GM12878 (cell line): ENCODE results near the gene TRIM41. TPM values are rescaled to one million over a fixed set of nuclear protein-coding genes. Genes with fewer than 3 reads are reported as not detected.

Experiments used
- ATAC-seq: fragments of 200-7000 bp; cut with Tn5 transposase; 3 replicates; pipeline ENCODE4 v1.9.1; 2020; ENCODE audit warnings: mild to moderate bottlenecking, moderate library complexity
- BruUV-seq: library from RNA; stranded (reverse); fragments of 400-500 nt; replicated peaks from 2 replicates; lab custom pipeline; 2021; lab: Mats Ljungman, UMichigan
- CTCF ChIA-PET: fragments of 300-600 bp; sonication (Branson Sonifier 250); formaldehyde crosslinking; extraction: SDS; loops from one replicate; lab custom pipeline; 2021; ENCODE audit warnings: inconsistent platforms; lab: Yijun Ruan, JAX
- POLR2A ChIA-PET: fragments of 350-600 bp; formaldehyde crosslinking; extraction: SDS; loops from one replicate; lab custom pipeline; 2021; ENCODE audit warnings: inconsistent platforms; lab: Charles Lee
- RAD21 ChIA-PET: fragments of 300-600 bp; sonication (Branson Sonifier 250); formaldehyde crosslinking; loops from one replicate; lab custom pipeline; 2023; ENCODE audit warnings: antibody characterized with exemption; ENCODE audit not compliant: unreplicated experiment; lab: Charles Lee
- SMC1A ChIA-PET: fragments of 300-600 bp; sonication (Branson Sonifier 250); formaldehyde crosslinking; loops from one replicate; lab custom pipeline; 2023; ENCODE audit not compliant: unreplicated experiment, uncharacterized antibody; lab: Charles Lee
- DNase-seq: peaks from one replicate; pipeline ENCODE4 v3.0.0-alpha.2; 2011; ENCODE audit warnings: low read depth, low spot score
- FAIRE-seq: peaks from 3 replicates; lab custom pipeline; 2011; peaks lifted over from hg19 to GRCh38; lab: Jason Lieb, UNC
- H2AFZ ChIP-seq: 2 replicates; pipeline ENCODE4 v1.6.0; 2011; ENCODE audit warnings: low read depth, low read length, control low read depth; ENCODE audit not compliant: control insufficient read depth
- H3K27ac ChIP-seq: 2 replicates; pipeline ENCODE4 v1.5.1; 2011; ENCODE audit warnings: control low read depth; ENCODE audit not compliant: control insufficient read depth, insufficient read depth
- H3K27me3 ChIP-seq, 2 experiments: replicated peaks in 1 of 2; 2 replicates each; pipeline versions ENCODE4 v1.6.0 to v1.6.1; 2011; ENCODE audit warnings: low read length in 1 of 2; ENCODE audit not compliant: control insufficient read depth in 2 of 2, insufficient read depth in 2 of 2
- H3K36me3 ChIP-seq, 2 experiments: 2 replicates each; pipeline ENCODE4 v1.5.1; 2011; ENCODE audit warnings: low read length in 1 of 2; ENCODE audit not compliant: control insufficient read depth in 2 of 2, insufficient read depth in 2 of 2
- H3K4me1 ChIP-seq: 2 replicates; pipeline ENCODE4 v1.6.1; 2011; ENCODE audit warnings: mild to moderate bottlenecking, low read length, moderate library complexity, mixed read lengths; ENCODE audit not compliant: control insufficient read depth, insufficient read depth
- H3K4me2 ChIP-seq: 2 replicates; pipeline ENCODE4 v1.6.0; 2011; ENCODE audit warnings: control low read depth; ENCODE audit not compliant: control insufficient read depth, insufficient read depth
- H3K4me3 ChIP-seq: fragments of 200-600 bp; sonication (generic); 2 replicates; pipeline ENCODE4 v1.5.1; 2016
- H3K79me2 ChIP-seq: 2 replicates; pipeline ENCODE4 v1.6.0; 2011; ENCODE audit warnings: low read length; ENCODE audit not compliant: control insufficient read depth, insufficient read depth
- H3K9ac ChIP-seq: 2 replicates; pipeline ENCODE4 v1.8.0; 2011; ENCODE audit warnings: low read length, control low read depth, mixed read lengths; ENCODE audit not compliant: control insufficient read depth, insufficient read depth
- H3K9me3 ChIP-seq: replicated peaks from 3 replicates; pipeline ENCODE4 v1.5.1; 2011; ENCODE audit warnings: mild to moderate bottlenecking, low read length; ENCODE audit not compliant: control insufficient read depth, insufficient read depth
- H4K20me1 ChIP-seq: 2 replicates; pipeline ENCODE4 v1.6.0; 2011; ENCODE audit not compliant: control insufficient read depth, insufficient read depth
- GATAD2B ChIP-seq: fragments of 450-650 bp; conservative IDR thresholded peaks from 2 replicates; pipeline ENCODE4 v1.6.1; 2017; ENCODE audit warnings: low read depth, mild to moderate bottlenecking, moderate library complexity
- LARP7 ChIP-seq: fragments of 450-650 bp; IDR thresholded peaks from 2 replicates; pipeline ENCODE4 v1.6.1; 2017; ENCODE audit warnings: mild to moderate bottlenecking
- NBN ChIP-seq: fragments of 450-650 bp; IDR thresholded peaks from 2 replicates; pipeline ENCODE4 v1.6.1; 2016
- NFXL1 ChIP-seq: fragments of 450-650 bp; IDR thresholded peaks from 2 replicates; pipeline ENCODE4 v1.6.1; 2017; ENCODE audit warnings: antibody characterized with exemption, mild to moderate bottlenecking, borderline replicate concordance
- NFYB ChIP-seq: IDR thresholded peaks from 2 replicates; pipeline ENCODE4 v1.6.1; 2011; ENCODE audit warnings: low read depth, mild to moderate bottlenecking, low read length, improper control_type of control experiment, moderate library complexity; ENCODE audit not compliant: insufficient read depth
- PAX5 ChIP-seq: IDR thresholded peaks from 2 replicates; pipeline ENCODE4 v1.6.1; 2011; ENCODE audit warnings: low read depth, low read length, borderline replicate concordance
- POLR2A ChIP-seq: IDR thresholded peaks from 2 replicates; pipeline ENCODE4 v1.6.1; 2011; ENCODE audit warnings: low read depth, mild to moderate bottlenecking, low read length
- SMARCA5 ChIP-seq: fragments of 450-650 bp; IDR thresholded peaks from 2 replicates; pipeline ENCODE4 v1.6.1; 2017; ENCODE audit warnings: mild to moderate bottlenecking
- TCF12 ChIP-seq: IDR thresholded peaks from 2 replicates; pipeline ENCODE4 v1.6.1; 2011; ENCODE audit warnings: low read depth, mild to moderate bottlenecking, low read length
- ZNF592 ChIP-seq: fragments of 450-650 bp; IDR thresholded peaks from 2 replicates; pipeline ENCODE4 v1.6.1; 2017; ENCODE audit warnings: mild to moderate bottlenecking, moderate library complexity
- WGBS: methylation state at CpG from one replicate; pipeline ENCODE4 v1.1.6; 2016; ENCODE audit warnings: low lambda C conversion rate; ENCODE audit not compliant: insufficient replicate concordance, insufficient coverage; ENCODE audit errors: missing lambda C conversion rate; 5-methylcytosine and 5-hydroxymethylcytosine counted together
- in situ Hi-C: fragments of 300-500 bp; cut with MboI; formaldehyde crosslinking; loops from 9 replicates; pipeline ENCODE4 v1.14.3; 2018; ENCODE audit warnings: mixed read lengths
- intact Hi-C: fragments of 100-400 bp; cut with micrococcal nuclease; formaldehyde crosslinking; loops from one replicate; pipeline ENCODE4 v1.14.2; 2022; ENCODE audit not compliant: unreplicated experiment
- polyA plus RNA-seq, 11 experiments: library from polyadenylated mRNA; depleted of rRNA in 4 of 11; unstranded in 6 of 11; stranded (reverse) in 5 of 11; fragments of >200 nt; fragmentation: Nextera tagmentation in 4 of 11; fragmentation: Illumina TruSeq in 1 of 11; extraction: Ambion mirVana in 4 of 11; extraction: Trizol in 1 of 11; gene quantifications; 1 replicate in 1 of 11; 2 replicates in 10 of 11; pipeline versions ENCODE4 v1.2.1 to v1.2.3, GENCODE V29; 2011 to 2016; ENCODE audit warnings: inconsistent platforms in 2 of 11, missing spikeins in 2 of 11, low read depth in 1 of 11
- total RNA-seq, 4 experiments: library from RNA; depleted of rRNA in 3 of 4; stranded (reverse); fragments of >200 nt in 3 of 4; fragmentation: Illumina TruSeq in 1 of 4; extraction: Trizol in 1 of 4; gene quantifications; 2 replicates each; pipeline versions ENCODE4 v1.2.1 to v1.2.3, GENCODE V29; 2013 to 2021

Gene TRIM41
- total and polyA plus RNA-seq, 10 of the 15 experiments (the other 5 are each of a cell fraction or from before 2014, with no cell fraction given) = 1.0 to 28.9 (median 10.6) TPM

GRCh38 chr5:181223729-181224389, 778 bp downstream of the TRIM41 start (continued):
- TF ChIP-seq NBN (peak; percentile 79; the same call in 1 of the 2 replicates), GATAD2B (peak; percentile 51; the same call in 1 of the 2 replicates), POLR2A (peak; percentile 71), LARP7 (peak; percentile 32; the same call in 1 of the 2 replicates), SMARCA5 (peak; percentile 87), NFXL1 (peak; percentile 99)

GRCh38 chr5:181224390-181225229, 1.5 kb downstream of the TRIM41 start:
- H3K27ac ChIP-seq = peak overlapping the region; percentile 95
- peak overlapping the region; percentile 79 for H3K4me2 ChIP-seq
- FAIRE-seq = no peak
- no TSS peak for BruUV-seq
- in situ Hi-C loops = no loop called here
- POLR2A ChIA-PET = interaction anchor here (1.1 to 5.1 kb wide), 7 partner anchors 10 to 36 kb away, joined by 4 to 36 read pairs (median 10); partner anchors contain the start of genes RACK1 and TRIM52
- RAD21 ChIA-PET = interaction anchor here (1.2 to 1.6 kb wide), 4 partner anchors 33 to 63 kb away, joined by 3 to 4 read pairs (median 4); no protein-coding TSS in a partner anchor
- TF ChIP-seq PAX5 (0 out of 2 replicates have a peak, but pooled peaks have one; percentile 19), TCF12 (0 out of 2 replicates have a peak, but pooled peaks have one; percentile 27), ZNF592 (no peak), NFYB (peak; percentile 11; the same call in 1 of the 2 replicates)
- TF ChIP-seq, all 136 proteins: peak for 3
- H3K9ac ChIP-seq = peak overlapping the region; percentile 81
- H3K4me1 ChIP-seq = peaks cover 20% of the 10 kb centered on the region
- H3K36me3 ChIP-seq = no peaks in the 10 kb centered on the region
- no peaks in the 10 kb centered on the region for H3K9me3 ChIP-seq
- DNase-seq = no peak
- H2AFZ ChIP-seq = peak overlapping the region; percentile 68; the same call in 1 of the 2 replicates
- H3K79me2 ChIP-seq = peaks cover 23% of the 10 kb centered on the region
- ChIA-PET SMC1A (interaction anchor here (1.3 to 1.7 kb wide), 3 partner anchors 17 to 40 kb away, joined by 4 to 5 read pairs (median 4); no protein-coding TSS in a partner anchor), CTCF (interaction anchor here (0.8 to 1.6 kb wide), 4 partner anchors 12 to 34 kb away, joined by 3 to 4 read pairs (median 3); partner anchors contain the start of gene RACK1)
- ATAC-seq = peak; percentile 1; the same call in 1 of the 3 replicates
- H3K4me3 ChIP-seq = peak overlapping the region; percentile 98
- intact Hi-C loops = no loop called here
- 25% methylated on average over 17 of the region's 22 CpGs for WGBS
- no peaks in the 10 kb centered on the region for H4K20me1 ChIP-seq
- no peaks in the 10 kb centered on the region for H3K27me3 ChIP-seq
